ENCODE results near the gene SCTR.

The SCTR gene

DNA sequence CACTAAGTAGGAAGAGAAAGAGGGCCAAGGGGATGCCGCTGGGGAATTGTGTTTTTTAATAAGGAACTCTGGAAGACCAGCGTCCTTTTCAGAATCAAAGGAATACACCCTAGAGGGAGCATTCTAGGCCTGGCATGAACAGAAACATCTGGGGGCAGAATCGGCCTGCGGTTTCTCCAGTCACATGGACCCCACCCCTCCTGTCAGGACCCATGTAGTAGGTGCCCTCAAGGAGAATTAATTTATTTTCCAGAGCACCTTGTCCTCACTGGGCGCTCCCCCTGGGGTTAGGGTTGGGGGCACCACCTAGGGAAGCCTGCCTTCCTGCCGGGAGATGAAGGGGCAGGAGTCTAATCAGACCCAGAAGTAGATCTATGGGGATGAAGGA lies 48.4 kb downstream of the SCTR start:
- no peak overlapping the region for H3K4me3 ChIP-seq (ENCODE audit: low read depth, low read length)
- no peak for DNase-seq (ENCODE audit: low read depth)
- no peak for TF ChIP-seq CTCF (IDR thresholded peaks at IDR 0.05; ENCODE audit: control insufficient read depth, extremely low read depth, insufficient read depth)

DNA sequence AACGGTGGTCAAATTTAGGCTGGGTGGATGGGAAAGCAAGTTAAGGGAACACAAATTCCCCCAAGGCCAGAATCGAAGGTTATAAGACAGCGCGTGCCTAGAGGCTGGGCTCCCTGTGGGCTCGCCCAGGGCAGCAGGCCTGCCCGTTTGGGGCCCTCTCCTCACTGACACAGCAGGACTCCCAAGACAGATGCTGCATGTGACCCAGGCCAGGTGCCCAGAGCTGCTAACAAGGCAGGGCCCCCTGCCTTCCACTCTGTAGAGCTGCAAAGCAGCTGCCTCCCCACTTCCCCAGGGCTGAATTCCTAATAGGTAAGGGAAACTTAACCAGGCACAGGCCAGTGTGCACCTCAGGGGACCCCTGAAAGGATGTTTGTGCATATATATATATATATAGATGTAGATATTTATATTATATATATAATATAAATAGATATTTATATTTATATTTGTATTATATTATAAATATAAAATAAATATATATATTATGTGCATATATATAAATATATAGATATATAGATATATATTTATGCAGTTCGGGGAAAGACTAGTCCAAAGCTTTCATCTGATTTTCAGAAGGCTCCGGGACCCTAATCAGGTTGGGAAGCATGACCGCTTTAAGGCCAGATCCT lies 48.9 kb downstream of the SCTR start:
- TF ChIP-seq CTCF (IDR thresholded peaks at IDR 0.05; ENCODE audit: control insufficient read depth, extremely low read depth, insufficient read depth): no peak
- no peak for DNase-seq (ENCODE audit: low read depth)
- H3K4me3 ChIP-seq (ENCODE audit: low read depth, low read length): no peak overlapping the region

- H3K4me3 ChIP-seq (ENCODE audit: low read depth, low read length): no peak overlapping the region
- no peak for DNase-seq (ENCODE audit: low read depth)
- no peak for TF ChIP-seq CTCF (IDR thresholded peaks at IDR 0.05; ENCODE audit: control insufficient read depth, extremely low read depth, insufficient read depth)
Observed at GRCh38 chr2:119474371-119475224, 49.7 kb downstream of the SCTR start.

- no peak for DNase-seq (ENCODE audit: low read depth)
Observed at GRCh38 chr2:119473621-119474370, 50.5 kb downstream of the SCTR start.

DNA sequence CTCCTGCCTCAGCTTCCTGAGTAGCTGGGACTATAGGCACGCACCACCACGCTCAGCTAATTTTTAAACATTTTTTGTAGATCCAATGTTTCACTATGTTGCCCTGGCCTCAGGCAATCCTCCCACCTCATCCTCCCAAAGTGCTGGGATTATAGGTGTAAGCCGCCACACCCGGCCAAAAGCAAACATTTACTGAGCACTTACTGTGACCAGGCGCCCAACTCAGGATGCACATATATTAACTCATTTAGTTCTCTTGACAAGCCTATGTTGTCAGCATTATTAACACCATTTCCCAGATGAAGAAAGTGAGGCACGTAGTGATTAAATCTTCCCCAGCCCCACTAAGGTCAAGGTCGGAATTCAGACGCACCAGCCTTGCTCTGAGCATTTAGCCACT lies 51.5 kb downstream of the SCTR start:
- TF ChIP-seq CTCF (IDR thresholded peaks at IDR 0.05; ENCODE audit: control insufficient read depth, extremely low read depth, insufficient read depth): no peak
- no peak overlapping the region for H3K4me3 ChIP-seq (ENCODE audit: low read depth, low read length)
- no peak for DNase-seq (ENCODE audit: low read depth)

More at GRCh38 chr2:119473621-119474370, 50.5 kb downstream of the SCTR start:
- TF ChIP-seq CTCF (IDR thresholded peaks at IDR 0.05; ENCODE audit: control insufficient read depth, extremely low read depth, insufficient read depth): no peak
- H3K4me3 ChIP-seq (ENCODE audit: low read depth, low read length): no peak overlapping the region

GRCh38 chr2:119469661-119470297 lies 54.5 kb downstream of the SCTR start:
- no peak for DNase-seq (ENCODE audit: low read depth)
- TF ChIP-seq CTCF (IDR thresholded peaks at IDR 0.05; ENCODE audit: control insufficient read depth, extremely low read depth, insufficient read depth): no peak
- H3K4me3 ChIP-seq (ENCODE audit: low read depth, low read length): no peak overlapping the region
